Measurements from ENCODE around the gene CCDC50.

- TF ChIP-seq CTCF (IDR thresholded peaks at IDR 0.05) (no peak), POLR2A (IDR thresholded peaks at IDR 0.05) (no peak), EP300 (IDR thresholded peaks at IDR 0.05) (no peak)
Observed at GRCh38 chr3:191414732-191415131, 85.5 kb downstream of the CCDC50 start.
